PC-9 (cell line): ENCODE data around the gene STAMBP.

Experiments used
- CTCF ChIP-seq: fragments of 200-600 bp; sonication (generic); conservative IDR thresholded peaks from 2 replicates; pipeline ENCODE4 v1.6.1; 2017; ENCODE audit warnings: mixed run types, antibody characterized with exemption, mild to moderate bottlenecking, moderate library complexity
- EZH2 ChIP-seq: fragments of 200-600 bp; sonication (generic); IDR thresholded peaks from 2 replicates; pipeline ENCODE4 v1.8.0; 2017; ENCODE audit warnings: antibody characterized with exemption, low read depth

- no peak for TF ChIP-seq CTCF
- no peak for TF ChIP-seq EZH2
Observed at GRCh38 chr2:73877071-73877802, 48.5 kb downstream of the STAMBP start.
